Limb (tissue), 2 donors: ENCODE results near the gene EHBP1L1.
"Not testable (repeated sequence)": the region's sequence is repeated elsewhere in the genome, so short reads cannot be mapped to it uniquely, and the experiment has no call there.

Experiments used
- DNase-seq, 2 donors: peaks; one replicate each; pipeline ENCODE4 v3.0.0-alpha.2; 2016; ENCODE audit errors: extremely low spot score in 2 of 2

EHBP1L1 gene

DNA sequence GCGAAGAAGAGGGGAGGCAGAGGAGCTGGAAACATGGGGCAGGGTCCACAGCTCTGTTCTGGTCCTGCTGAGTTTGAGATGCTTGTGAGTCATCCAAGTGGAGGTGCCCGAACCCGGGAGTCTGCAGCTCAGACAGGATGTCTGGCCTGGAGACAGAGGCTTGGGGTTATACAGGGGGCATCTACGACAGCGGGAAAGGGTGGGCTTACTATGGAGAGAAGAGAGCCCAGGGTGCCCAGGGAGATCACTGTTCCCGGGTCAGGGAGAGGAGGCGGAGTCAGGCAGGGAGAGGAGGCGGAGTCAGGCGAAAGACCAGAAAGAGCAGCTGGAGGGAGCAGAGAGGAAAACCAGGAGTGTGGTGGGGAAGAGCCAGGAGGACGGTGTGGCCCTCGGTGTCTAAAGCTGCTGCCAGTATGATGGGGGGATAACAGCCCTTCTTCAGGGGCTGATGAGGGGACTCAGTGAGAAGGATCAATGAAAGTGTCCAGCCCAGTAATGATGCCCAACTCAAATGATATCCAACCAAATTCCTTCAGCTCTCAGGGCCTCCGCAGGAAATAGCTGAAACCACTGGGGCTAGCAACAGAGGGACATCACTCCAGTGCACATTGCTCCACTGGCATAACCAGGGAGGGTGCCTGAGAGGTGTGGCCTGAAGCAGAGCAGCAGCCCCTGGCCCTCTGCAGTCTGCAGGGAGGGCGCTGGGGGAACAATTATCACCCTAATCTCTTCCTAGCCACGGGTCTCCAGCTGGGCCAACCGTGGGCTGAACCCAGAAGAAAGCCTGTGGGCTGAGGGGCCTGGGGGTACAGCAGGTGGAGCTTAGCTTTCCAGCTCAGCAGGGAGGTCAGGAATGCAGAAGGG is 15.1 kb upstream of the EHBP1L1 start:
- DNase-seq, result no peak

DNA sequence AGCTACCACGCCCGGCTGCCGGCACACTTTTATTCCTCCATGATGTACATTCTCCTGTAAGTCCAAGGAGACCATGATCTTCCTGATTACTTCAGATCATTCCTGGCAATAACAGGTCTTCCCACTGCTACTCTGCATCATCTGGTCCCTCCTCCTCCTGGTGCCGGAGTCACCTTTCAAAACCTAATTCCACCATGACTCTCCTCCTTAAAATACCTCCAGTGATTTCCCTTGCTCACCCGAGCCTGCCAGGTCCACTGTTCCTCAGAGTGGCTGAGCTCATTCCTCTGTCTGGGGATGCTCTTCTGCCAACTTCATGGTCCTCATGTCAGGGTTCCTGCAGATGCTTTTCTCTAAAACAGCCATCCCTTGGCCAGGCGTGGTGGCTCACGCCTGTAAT is 13.8 kb upstream of the EHBP1L1 start:
- no peak for DNase-seq

DNA sequence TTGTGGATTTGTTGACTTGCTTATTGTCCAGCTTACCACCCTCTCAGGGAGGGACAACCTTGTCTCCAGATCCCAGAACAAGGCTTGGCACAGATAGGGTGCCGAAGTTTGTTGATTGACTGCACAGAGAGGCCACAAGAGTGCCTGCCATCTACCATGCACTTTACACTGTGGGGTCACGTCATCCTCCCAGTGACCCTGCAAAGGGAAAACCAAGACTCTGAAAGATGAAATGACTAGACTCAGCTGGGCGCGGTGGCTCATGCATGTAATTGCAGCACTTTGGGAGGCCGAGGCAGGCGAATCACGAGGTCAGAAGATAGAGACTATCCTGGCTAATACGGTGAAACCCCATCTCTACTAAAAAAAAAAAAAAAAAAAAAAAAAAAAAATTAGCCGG is 13.1 kb upstream of the EHBP1L1 start:
- DNase-seq, result no peak

DNA sequence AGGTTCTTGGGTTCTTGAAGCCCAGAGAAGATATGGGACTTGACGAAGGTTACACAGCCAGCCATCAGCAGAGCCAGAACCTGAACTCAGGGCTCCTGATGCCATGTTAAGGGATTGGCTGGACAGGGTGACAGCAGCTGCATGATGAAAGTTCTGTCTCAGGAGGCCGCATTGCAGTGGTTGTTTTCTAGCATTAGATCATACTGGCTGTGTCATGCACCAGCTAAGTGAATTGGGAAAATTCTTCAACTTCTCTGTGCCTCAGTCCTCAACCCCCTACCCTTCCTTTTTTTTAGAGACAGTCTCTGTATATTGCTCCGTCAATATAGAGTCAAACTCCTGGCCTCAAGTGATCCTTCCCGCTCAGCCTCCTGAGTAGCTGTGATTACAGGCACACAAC is 12.3 kb upstream of the EHBP1L1 start:
- DNase-seq, result no peak

DNA sequence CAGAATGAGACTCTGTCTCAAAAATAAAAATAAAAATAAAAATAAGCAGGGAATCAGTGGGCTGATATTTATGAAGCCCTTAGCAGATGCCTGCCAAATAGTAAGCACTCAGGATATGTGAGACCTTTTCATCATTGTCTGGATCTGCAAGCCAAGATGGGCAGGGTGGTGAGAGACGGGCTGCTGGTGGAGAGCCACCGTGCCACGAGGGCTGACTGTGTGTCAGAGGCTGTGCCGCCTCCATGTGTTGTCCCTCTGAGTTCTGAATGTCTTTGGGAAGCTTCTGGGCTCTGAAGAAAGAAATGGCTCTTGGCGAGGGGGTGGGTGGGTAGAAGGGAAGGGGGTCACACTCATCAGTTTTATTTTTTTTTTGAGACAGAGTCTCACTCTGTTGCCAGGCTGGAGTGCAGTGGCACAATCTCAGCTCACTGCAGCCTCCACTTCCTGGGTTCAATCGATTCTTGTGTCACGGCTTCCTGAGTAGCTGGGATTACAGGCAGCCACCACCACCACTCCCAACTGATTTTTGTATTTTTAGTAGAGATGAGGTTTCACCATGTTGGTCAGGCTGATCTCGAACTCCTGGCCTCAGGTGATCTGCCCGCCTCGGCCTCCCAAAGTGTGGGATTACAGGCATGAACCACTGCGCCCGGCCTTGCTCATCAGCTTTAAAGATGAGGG is 10.8 kb upstream of the EHBP1L1 start:
- not testable (repeated sequence) for DNase-seq

DNA sequence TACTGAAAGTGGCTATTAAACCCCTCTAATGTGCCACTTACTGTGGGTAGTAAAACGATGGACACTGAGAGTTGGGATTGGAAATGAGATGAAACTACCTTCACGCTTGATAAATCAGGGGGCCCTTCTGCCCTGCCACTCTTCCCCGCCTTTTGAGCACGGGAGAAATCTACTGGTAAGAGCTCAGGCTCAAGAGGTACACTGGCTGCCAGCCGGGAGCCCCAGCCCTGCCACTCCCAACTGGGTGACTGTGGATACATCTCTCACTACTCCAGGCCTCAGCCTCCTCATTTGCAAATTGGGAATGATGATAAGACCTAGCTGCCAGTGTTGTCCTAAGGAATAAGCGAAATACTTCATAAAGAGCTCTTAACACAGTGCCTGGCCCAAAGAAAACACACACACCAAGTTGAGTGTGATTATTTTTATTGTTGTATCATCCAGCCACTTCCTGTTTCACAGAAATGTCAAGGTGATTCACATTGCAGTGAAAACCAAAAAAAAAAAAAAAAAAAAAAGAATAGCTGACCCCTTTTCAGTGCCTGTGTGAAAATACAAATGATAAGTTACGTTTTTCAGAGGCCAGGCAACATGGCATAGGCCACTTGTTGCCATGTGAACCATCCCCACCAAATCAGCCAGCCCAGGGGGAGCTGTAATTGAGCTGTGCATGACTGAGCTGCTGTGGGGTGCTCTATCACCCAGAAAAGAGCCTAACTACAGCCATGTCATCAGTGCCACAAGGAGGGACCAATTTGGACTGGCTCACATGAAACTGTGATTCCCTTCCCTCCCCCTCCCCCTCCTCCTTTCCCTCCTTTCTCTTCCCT is 10.0 kb upstream of the EHBP1L1 start:
- no peak for DNase-seq

DNA sequence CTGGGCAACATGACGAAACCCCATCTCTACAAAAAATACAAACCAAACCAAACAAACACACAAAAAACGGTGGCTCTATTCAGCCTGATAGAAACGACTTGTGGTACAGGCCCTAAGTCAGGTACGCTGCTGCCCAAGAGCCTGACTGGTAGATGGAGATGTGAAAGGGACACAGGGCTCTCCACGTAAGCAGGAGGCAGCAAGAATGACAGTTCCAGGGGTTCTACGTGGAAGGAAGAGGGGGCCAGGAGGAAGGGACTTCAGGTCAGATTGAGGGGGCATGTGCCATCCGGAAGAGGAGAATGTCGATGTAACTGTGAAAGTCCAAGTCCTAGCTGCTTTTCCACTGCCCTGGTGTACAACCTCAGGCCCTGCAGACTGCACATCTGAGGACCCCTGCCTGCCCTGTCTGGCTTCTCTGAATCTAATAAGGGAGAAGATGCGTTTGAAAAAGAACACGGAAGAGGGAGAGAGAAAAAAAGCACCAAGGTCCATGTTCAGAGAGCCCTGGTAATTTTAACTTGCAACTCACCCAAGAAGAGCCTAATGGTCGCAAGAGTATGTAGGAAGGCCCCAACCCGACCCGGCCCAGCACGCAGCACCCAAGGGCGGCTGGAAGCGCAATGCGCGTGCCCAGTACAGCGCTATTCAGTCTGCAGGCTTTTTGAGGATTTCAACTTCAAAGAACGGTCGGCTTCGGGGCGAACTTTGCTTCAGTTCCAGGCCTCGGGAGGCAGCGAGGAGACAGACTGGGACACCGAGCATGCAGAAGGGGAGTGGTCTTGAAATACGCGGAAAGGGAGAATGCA is 6.5 kb upstream of the EHBP1L1 start:
- DNase-seq, result no peak

DNA sequence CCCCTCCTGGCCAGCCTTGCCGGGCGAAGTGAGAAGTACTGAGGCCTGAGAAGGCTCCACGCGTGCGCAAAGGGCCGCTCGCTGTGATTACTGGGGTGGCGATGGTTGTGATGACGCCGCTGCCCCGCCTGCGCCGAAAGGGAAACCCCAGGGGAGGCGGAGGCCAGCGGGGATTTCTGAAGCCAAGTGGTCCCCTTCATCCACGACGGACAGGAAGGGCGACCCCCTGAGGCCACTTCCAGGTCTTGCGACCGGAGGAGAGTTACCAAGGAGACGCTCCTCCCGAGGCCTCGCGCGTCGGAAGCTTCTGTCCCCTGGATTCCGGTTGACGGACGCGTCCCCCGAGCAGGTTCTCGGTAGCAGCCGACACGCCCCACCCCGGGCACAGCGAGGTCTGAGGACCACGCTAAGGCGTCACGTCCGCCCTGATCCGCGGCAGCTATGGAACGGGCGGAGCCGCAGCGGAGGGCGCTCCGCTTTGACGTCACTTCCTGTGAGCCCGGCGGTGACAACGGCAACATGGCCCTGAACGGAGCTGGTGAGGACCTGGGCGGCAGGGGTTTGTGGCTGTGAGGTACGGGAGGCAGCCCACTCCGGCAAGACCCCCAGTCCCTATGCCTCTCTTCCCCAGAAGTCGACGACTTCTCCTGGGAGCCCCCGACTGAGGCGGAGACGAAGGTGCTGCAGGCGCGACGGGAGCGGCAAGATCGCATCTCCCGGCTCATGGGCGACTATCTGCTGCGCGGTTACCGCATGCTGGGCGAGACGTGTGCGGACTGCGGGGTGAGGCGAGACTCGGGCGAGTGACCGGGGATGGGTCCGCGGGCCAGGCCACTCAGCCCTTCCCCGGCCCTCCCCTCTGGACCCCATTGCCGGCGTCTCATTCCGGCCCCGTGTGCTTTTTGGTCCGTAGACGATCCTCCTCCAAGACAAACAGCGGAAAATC is 5.6 kb upstream of the EHBP1L1 start, which contains the start of gene ZNRD2:
TSS of gene ZNRD2 (plus strand) at position 505 of the 946 bp plus-strand sequence. CDS start at position 520, 15 bp downstream.
- peak; percentile 95 to 97 for DNase-seq

DNA sequence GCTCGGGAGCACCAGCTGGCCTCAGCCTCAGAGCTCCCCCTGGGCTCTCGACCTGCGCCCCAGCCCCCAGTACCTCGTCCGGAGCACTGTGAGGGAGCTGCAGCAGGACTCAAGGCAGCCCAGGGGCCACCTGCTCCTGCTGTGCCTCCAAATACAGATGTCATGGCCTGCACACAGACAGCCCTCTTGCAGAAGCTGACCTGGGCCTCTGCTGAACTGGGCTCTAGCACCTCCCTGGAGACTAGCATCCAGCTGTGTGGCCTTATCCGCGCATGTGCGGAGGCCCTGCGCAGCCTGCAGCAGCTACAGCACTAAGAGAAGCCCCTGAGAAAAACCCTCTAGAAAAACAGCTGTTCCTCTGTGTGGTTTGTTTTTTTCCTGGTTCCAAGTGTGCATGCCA is 4.4 kb upstream of the EHBP1L1 start:
- DNase-seq, result no peak

DNA sequence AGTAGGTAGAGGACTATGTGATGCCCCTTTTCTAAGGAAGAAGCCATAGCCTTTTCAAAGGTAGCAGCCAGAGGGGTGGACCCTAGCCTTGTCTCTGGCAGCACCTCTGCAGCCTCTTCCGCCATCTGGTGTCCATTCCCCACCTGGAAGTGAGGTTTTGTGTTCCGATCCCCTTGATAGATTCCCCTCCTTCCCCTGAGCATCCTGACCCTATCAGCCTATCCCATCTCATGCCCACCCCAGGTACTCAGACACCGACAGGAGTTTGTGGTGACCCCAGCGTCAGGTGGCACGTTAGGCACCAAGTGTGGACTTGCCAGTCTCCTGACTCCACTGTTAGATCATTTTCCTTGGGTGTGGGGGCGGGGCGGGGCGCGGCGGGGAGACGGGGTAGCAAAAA is 3.9 kb upstream of the EHBP1L1 start:
- DNase-seq, result no peak

DNA sequence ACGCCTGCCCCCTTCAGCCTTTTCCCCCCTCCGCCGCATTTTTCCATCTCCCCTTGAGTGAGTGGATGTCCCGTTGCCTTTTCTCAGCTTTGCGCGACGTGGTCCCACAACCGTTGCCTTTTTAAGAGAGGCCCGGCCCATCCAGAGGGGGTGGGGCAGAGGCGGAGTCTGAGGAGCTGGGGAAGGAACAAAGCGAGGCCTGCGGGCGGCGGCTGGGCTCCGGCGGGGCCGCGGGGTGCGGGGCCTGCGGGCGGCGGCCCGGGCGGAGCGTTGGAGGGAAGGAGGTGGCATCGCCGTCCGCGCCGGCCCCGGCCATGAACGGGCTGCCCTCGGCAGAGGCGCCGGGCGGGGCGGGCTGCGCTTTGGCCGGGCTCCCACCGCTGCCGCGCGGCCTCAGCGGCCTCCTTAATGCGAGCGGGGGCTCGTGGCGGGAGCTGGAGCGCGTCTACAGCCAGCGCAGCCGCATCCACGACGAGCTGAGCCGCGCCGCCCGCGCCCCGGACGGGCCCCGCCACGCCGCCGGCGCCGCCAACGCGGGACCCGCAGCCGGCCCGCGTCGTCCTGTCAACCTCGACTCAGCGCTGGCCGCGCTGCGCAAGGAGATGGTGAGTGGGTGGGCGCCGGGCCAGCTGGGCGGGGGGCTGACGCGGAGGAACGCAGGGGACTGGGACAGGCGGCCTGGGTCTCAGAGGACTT is 3.3 kb upstream of the EHBP1L1 start, which contains the start of gene FAM89B:
TSS of gene FAM89B (plus strand) at position 183 of the 696 bp plus-strand sequence. CDS start at position 315, 132 bp downstream.
- peak; percentile 91 to 94 for DNase-seq

DNA sequence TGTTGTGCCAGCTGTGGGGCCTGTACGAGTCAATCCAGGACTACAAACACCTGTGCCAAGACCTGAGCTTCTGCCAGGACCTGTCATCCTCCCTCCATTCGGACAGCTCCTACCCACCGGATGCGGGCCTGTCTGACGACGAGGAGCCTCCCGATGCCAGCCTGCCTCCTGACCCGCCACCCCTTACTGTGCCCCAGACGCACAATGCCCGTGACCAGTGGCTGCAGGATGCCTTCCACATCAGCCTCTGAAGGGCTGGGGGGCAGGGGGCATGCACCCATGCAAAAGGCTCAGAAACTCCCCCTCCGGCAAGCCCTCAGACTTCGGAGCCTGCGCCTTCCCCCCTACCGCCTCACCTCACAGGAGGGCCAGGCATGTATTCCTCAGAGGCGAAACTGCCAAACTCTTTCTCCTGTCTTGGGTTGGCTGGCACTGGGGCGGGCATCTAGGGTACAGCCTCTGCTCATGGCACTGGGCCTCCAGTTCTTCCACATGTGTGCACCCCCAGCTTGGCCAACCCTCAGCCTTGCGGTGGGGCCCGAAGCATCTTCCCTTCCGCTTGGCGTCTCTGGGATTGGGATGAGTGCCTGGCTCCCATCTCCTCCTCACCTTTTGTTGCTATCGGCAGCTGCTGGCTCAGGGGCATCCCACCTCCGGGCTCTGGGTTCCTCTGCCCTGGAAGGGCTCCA is 2.3 kb upstream of the EHBP1L1 start:
- no peak for DNase-seq

DNA sequence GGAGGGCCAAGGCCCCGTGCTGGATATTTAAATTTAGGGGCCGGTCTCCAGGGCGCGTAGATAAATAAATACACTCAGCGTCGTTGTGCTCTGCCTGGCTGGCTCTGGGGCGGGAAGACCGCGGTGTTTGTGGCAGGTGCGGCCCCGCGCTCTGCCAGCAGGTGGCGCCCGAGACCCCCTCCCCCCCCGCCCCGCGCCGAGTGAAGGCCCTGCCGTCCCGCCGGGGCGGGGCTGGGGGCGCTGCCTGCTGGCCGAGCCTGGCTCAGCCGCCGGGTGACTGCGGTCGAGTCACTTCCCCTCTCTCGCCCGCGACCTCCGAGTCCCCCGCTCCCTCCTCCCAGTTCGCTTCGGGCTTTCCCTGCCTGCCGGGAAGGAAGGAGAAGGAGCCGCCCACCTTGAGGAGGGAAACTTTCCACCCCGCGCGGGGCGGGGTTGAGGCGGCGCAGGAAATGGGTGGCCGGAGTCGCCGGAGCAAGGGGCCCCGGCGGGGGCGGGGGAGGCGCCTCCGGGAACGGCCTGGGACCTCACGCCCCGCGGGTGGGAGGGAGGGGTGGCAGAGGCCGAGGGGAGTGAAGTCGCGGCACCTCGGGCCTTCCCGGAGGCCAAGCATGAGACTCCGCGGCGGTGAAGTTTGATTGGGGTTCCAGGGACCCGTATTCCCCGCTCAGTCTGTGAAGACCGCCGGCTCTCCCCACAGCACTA is 1.6 kb upstream of the EHBP1L1 start:
- DNase-seq, result peak; percentile 88 to 95

DNA sequence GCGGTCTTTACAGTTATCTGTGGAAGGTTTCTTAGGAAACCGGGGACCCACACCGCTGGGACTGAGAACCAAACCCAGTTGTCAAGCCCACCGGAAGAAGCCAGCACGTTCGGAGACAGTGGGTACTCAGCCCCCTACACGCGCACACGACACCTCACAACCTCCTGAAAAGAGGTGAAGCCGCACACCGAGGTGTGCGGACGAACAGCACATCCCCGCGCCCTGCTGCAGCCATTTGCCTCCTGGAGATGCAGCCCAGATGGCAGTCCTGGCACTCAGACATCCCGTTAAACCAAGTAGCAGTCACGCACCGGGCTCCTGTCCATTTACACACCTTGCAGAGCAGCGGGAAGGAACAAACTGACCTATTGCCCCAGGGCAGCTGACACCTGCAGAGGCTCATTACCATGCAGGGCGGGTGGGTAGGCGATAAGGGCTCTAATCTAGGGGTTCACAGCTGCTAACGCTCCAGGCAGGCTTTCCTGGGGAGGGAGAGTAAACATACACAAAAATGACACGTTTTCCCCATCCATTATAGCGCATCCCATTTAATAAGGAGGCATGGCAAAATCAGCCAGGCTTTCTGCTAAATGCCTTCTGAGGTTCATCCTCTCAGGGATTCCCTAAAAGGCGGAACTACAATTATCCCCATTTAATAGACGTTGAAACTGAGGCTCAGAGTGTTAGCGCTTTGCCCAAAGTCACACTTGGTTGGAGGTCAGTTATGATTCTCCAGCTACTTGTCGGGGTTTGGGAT is 864 bp upstream of the EHBP1L1 start:
- DNase-seq, result no peak

DNA sequence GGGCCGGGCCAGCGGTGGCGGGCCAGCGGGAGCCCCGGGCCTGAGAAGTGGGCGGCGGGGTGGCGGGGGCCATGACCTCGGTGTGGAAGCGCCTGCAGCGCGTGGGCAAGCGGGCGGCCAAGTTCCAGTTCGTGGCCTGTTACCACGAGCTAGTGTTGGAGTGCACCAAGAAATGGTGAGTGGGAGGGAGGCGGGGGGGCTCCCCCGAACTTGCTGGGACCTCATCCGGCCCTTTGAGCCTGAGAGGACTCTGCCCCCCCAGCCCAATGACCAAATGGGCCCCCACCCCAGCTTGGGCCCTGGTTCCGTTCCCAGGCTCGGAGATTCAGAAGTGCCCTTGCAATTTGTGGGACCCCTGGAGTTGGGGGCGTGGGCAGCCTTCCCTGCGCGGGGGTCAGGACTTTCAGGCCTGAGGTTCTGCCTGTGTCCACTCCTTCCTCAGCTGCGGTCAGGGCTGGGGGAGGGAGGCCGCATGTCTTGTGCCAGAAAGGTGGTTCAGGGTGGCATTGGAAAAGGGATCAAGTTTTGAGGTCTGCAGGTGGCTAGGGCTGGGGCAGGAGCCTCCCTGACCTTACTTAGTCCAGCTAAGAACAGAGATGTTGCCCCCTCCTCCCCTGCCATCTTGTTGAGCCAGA is 496 bp downstream of the EHBP1L1 start:
- no peak for DNase-seq

DNA sequence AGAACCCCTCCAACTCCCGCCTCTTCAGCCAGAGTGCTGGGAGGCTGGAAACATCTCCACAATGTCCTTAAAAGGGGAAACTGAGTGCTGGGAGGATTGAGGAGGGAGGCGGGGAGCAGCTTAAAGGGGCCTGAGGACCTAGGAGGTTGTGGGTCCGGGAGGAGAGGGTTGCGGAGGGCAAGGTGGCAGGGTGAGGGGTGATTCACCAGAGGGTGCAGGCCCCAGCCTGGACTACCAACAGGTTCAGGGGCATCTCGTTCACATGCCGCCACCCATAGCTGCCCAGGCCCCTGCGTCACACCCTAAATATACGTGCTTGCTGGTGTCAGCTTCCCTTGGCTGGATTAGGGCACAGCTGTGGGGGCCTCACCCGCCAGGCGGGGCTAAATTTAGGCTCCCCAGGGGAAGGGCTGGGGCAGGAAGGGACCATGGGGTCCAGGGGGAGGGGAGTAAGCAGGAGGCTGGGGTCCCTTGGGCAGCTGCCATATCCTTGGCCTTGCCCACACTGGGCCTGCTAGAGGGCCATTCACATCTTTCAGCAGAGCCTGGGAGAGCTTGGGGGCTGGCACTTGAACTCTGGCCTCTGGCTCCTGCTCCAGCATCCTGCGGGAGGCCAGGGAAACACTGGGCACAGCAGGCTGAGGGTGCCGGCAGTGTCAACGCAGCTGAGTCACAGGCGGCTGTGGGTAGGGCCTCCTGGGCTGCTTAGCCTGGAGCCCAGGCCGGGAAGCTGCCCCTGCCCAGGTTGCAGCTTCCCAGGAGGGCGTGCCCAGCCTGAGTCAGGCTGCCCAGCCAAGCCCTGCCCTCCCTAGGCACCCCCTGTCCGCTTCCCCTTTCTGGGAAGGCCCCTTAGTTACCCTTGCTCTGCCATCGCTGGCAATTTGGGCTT is 1.3 kb downstream of the EHBP1L1 start:
- DNase-seq, result no peak
